Endothelial cell of umbilical vein (primary cell): Measurements from ENCODE around the gene USP46. TPM values are rescaled to one million over a fixed set of nuclear protein-coding genes. Genes with fewer than 3 reads are reported as not detected.

Experiments used
- BruUV-seq: library from RNA; stranded (reverse); fragments of 400-500 nt; replicated peaks from 2 replicates; lab custom pipeline; 2021; lab: Mats Ljungman, UMichigan
- CTCF ChIA-PET: fragments of 300-600, 350-600 bp; sonication (Branson Sonifier 250); formaldehyde crosslinking; loops from one replicate; lab custom pipeline; 2021; ENCODE audit warnings: antibody characterized with exemption, inconsistent platforms; lab: Charles Lee
- POLR2A ChIA-PET: fragments of 300-600, 350-600 bp; sonication (Branson Sonifier 250); formaldehyde crosslinking; loops from one replicate; lab custom pipeline; 2021; ENCODE audit warnings: antibody characterized with exemption, inconsistent platforms; lab: Charles Lee
- DNase-seq: peaks from one replicate; pipeline ENCODE4 v3.0.0-alpha.2; 2011; ENCODE audit warnings: low read depth, low spot score
- FAIRE-seq: peaks from 2 replicates; lab custom pipeline; 2011; peaks lifted over from hg19 to GRCh38; lab: Jason Lieb, UNC
- H2AFZ ChIP-seq: 2 replicates; pipeline ENCODE4 v1.6.0; 2012; ENCODE audit warnings: low read depth, low read length, control low read depth, inconsistent platforms
- H3K27ac ChIP-seq: 2 replicates; pipeline ENCODE4 v1.5.1; 2011; ENCODE audit warnings: low read depth, mild to moderate bottlenecking, control low read depth, low read length, moderate library complexity; ENCODE audit not compliant: insufficient read depth
- H3K27me3 ChIP-seq, 2 experiments: 2 replicates each; pipeline versions ENCODE4 v1.6.0 to v1.6.1; 2011; ENCODE audit warnings: low read length in 2 of 2, mixed read lengths in 1 of 2; ENCODE audit not compliant: control insufficient read depth in 2 of 2, insufficient read depth in 2 of 2
- H3K36me3 ChIP-seq, 2 experiments: 2 replicates in 1 of 2; 3 replicates in 1 of 2; pipeline ENCODE4 v1.5.1; 2011; ENCODE audit warnings: low read length in 2 of 2, mild to moderate bottlenecking in 1 of 2, moderate library complexity in 1 of 2; ENCODE audit not compliant: control insufficient read depth in 2 of 2, insufficient read depth in 2 of 2; ENCODE audit errors: extremely low read depth in 1 of 2
- H3K4me1 ChIP-seq: 3 replicates; pipeline ENCODE4 v1.5.1; 2011; ENCODE audit warnings: mild to moderate bottlenecking, low read length; ENCODE audit not compliant: control insufficient read depth, insufficient read depth; ENCODE audit errors: extremely low read depth
- H3K4me2 ChIP-seq: 2 replicates; pipeline ENCODE4 v1.6.1; 2011; ENCODE audit warnings: low read length, control low read depth, mixed read lengths; ENCODE audit not compliant: insufficient read depth
- H3K4me3 ChIP-seq, 3 experiments: fragments of 200-600 bp in 1 of 3; sonication (generic), shearing (Covaris generic) in 1 of 3; replicated peaks in 1 of 3; 2 replicates each; pipeline ENCODE4 v1.5.1; 2011 to 2016; ENCODE audit warnings: control low read depth in 3 of 3, low read length in 3 of 3, mild to moderate bottlenecking in 2 of 3, inconsistent platforms in 1 of 3, low read depth in 1 of 3, moderate library complexity in 1 of 3; ENCODE audit not compliant: insufficient read depth in 1 of 3
- H3K79me2 ChIP-seq: 2 replicates; pipeline ENCODE4 v1.6.0; 2012; ENCODE audit warnings: low read length, inconsistent platforms; ENCODE audit not compliant: control insufficient read depth, insufficient read depth
- H3K9ac ChIP-seq: replicated peaks from 2 replicates; pipeline ENCODE3; 2011; ENCODE audit warnings: low read length, control low read depth; ENCODE audit not compliant: insufficient read depth; ENCODE audit errors: extremely low read depth
- H3K9me1 ChIP-seq: replicated peaks from 3 replicates; pipeline ENCODE4 v1.6.0; 2011; ENCODE audit warnings: mild to moderate bottlenecking, low read length; ENCODE audit not compliant: control insufficient read depth, insufficient read depth; ENCODE audit errors: extremely low read depth
- H3K9me3 ChIP-seq: replicated peaks from 2 replicates; pipeline ENCODE4 v1.5.1; 2012; ENCODE audit warnings: low read length, inconsistent platforms; ENCODE audit not compliant: control insufficient read depth, insufficient read depth
- H4K20me1 ChIP-seq: replicated peaks from 2 replicates; pipeline ENCODE3; 2011; ENCODE audit warnings: mild to moderate bottlenecking, low read length; ENCODE audit not compliant: control insufficient read depth, insufficient read depth; ENCODE audit errors: extremely low read depth
- CTCF ChIP-seq, 2 donors: IDR thresholded peaks; 1 replicate in 1 of 2; 2 replicates in 1 of 2; pipeline ENCODE4 v1.5.1; 2011; ENCODE audit warnings: low read length in 2 of 2, mild to moderate bottlenecking in 2 of 2, moderate library complexity in 2 of 2, control low read depth in 1 of 2, inconsistent platforms in 1 of 2, low read depth in 1 of 2; ENCODE audit not compliant: insufficient read depth in 1 of 2; ENCODE audit errors: extremely low read depth in 1 of 2
- EZH2 ChIP-seq: IDR thresholded peaks from 2 replicates; pipeline ENCODE4 v1.6.1; 2012; ENCODE audit warnings: borderline replicate concordance, low read depth, mild to moderate bottlenecking, moderate library complexity, low read length, inconsistent platforms; ENCODE audit not compliant: severe bottlenecking
- FOS ChIP-seq: IDR thresholded peaks from 2 replicates; pipeline ENCODE4 v1.6.1; 2011; ENCODE audit warnings: mild to moderate bottlenecking, low read length, moderate library complexity, borderline replicate concordance; ENCODE audit not compliant: insufficient read depth
- GATA2 ChIP-seq: IDR thresholded peaks from 2 replicates; pipeline ENCODE4 v1.7.0; 2011; ENCODE audit warnings: low read depth, mild to moderate bottlenecking, moderate library complexity, mixed read lengths, low read length; ENCODE audit not compliant: insufficient read length, insufficient read depth
- JUN ChIP-seq: IDR thresholded peaks from 2 replicates; pipeline ENCODE4 v1.6.1; 2011; ENCODE audit warnings: borderline replicate concordance, low read depth; ENCODE audit not compliant: insufficient read length, insufficient read depth
- MAX ChIP-seq: IDR thresholded peaks from 2 replicates; pipeline ENCODE4 v1.6.1; 2011; ENCODE audit not compliant: insufficient read depth, insufficient read length
- MYC ChIP-seq: IDR thresholded peaks from one replicate; pipeline ENCODE4 v1.6.1; 2011; ENCODE audit warnings: mild to moderate bottlenecking, low read depth, low read length
- POLR2A ChIP-seq: IDR thresholded peaks from 2 replicates; pipeline ENCODE4 v1.6.1; 2012; ENCODE audit warnings: low read depth, mild to moderate bottlenecking, control low read depth, low read length
- POLR2AphosphoS5 ChIP-seq: IDR thresholded peaks from 2 replicates; pipeline ENCODE4 v1.6.1; 2012; ENCODE audit warnings: low read depth, mild to moderate bottlenecking, control low read depth, low read length, moderate library complexity; ENCODE audit not compliant: insufficient read depth
- dilution Hi-C: fragments of 300-500 bp; cut with MboI; formaldehyde crosslinking; loops from one replicate; pipeline ENCODE4 v1.15.0; 2019; ENCODE audit warnings: low sequenced_read_pairs; ENCODE audit not compliant: extremely low pct_ligation_motif_present
- intact Hi-C: fragments of 100-400 bp; cut with micrococcal nuclease; formaldehyde crosslinking; loops from one replicate; pipeline ENCODE4 v1.10.0; 2022
- polyA plus RNA-seq, 4 experiments: library from polyadenylated mRNA; depleted of rRNA in 3 of 4; stranded (reverse) in 3 of 4; unstranded in 1 of 4; fragments of >200 nt; gene quantifications; 2 replicates each; pipeline versions ENCODE4 v1.2.1 to v1.2.3, GENCODE V29; 2011 to 2012; ENCODE audit warnings: missing spikeins in 1 of 4
- total RNA-seq: library from RNA; stranded (reverse); gene quantifications from 2 replicates; pipeline ENCODE4 v1.2.3, GENCODE V29; 2021

Gene USP46
- total and polyA plus RNA-seq, 2 donors (not counting 3 experiments of a cell fraction or from before 2014, with no cell fraction given) = 5.2 to 23.7 TPM

GRCh38 chr4:52560844-52561280 is 98.2 kb downstream of the USP46 start:
- ChIA-PET POLR2A (no interaction called here), CTCF (no interaction called here)
- TF ChIP-seq MYC (no peak), MAX (no peak), JUN (no peak), EZH2 (no peak), POLR2AphosphoS5 (no peak), POLR2A (no peak), GATA2 (no peak), CTCF (IDR thresholded peaks at IDR 0.05; ENCODE audit: extremely low read depth in 1 of 2, insufficient read depth in 1 of 2, low read depth in 1 of 2, low read length in 2 of 2) (no peak), FOS (no peak)
- Histone ChIP-seq H2AFZ (no peak overlapping the region), H3K36me3 (no peaks in the 10 kb centered on the region), H3K27ac (no peak overlapping the region), H3K4me2 (no peak overlapping the region), H3K9me1 (no peaks in the 10 kb centered on the region), H4K20me1 (no peaks in the 10 kb centered on the region), H3K79me2 (no peaks in the 10 kb centered on the region), H3K9me3 (no peaks in the 10 kb centered on the region), H3K4me1 (no peaks in the 10 kb centered on the region), H3K27me3 (peaks cover 2% of the 10 kb centered on the region in 2 experiments), H3K9ac (no peak overlapping the region), H3K4me3 (no peak overlapping the region)
- FAIRE-seq (no peak), DNase-seq (no peak)
- intact Hi-C loops = no loop called here
- dilution Hi-C loops = no loop called here
- no TSS peak for BruUV-seq
